ENCODE results near the gene PIGBOS1.

PIGBOS1 gene

DNA sequence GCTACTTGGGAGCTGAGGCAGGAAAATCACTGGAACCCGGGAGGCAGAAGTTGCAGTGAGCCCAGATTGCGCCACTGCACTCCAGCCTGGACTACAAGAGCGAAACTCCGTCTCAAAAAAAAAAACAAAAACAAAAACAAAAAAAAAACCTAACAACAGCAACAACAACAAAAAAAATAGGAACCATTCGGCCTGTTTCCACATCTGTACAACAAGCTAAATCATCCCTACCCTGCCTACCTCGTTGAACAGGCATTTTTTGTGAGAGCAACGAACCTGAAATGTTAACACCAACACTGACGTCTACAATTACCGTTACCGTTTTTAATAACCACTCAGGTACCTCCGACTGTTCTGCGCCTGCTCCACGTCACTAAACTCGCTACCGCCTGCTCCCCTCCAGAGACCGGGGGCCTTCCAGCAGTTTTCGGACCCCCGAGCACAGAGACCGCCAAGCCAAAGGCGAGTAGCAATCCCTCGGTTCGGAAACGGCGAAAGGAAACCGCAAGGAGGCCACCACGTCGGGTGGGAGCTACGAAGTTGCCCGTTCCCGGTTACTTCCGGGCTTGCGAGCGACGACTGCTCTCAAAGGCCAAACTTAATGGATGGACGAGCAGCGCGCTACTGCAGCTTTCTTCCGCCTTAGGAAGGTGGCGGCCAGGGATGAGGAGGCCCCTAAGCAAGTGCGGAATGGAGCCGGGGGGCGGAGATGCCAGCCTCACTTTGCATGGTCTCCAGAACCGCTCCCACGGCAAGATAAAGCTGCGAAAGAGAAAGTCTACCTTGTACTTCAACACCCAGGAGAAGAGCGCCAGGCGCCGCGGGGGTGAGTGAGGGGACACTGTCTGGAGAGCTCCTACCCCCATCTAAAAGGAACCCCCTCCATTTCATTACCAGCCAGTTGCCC is at the start of gene PIGBOS1, which contains the start of gene PIGB:
PIGBOS1 (minus strand) TSS at position 536 of the 907 bp plus-strand sequence. CDS start 1,331 bp downstream, outside the sequence.
PIGB (plus strand) TSS at position 635 of the 907 bp plus-strand sequence; CDS start at position 664, 29 bp downstream.
- intact Hi-C loops (cut with DNase I; ENCODE audit: low total_unique reads), result no loop called here
- DNase-seq, result peak; percentile 84 to 91
- peaks cover 0 to 37% (median 18%) of the 10 kb centered on the region in 4 donors for H3K4me1 ChIP-seq
- no peaks in the 10 kb centered on the region for H3K9me3 ChIP-seq
- H3K36me3 ChIP-seq, result peaks cover 0 to 1% (median 0%) of the 10 kb centered on the region in 3 donors
- TF ChIP-seq, protein P1, sequence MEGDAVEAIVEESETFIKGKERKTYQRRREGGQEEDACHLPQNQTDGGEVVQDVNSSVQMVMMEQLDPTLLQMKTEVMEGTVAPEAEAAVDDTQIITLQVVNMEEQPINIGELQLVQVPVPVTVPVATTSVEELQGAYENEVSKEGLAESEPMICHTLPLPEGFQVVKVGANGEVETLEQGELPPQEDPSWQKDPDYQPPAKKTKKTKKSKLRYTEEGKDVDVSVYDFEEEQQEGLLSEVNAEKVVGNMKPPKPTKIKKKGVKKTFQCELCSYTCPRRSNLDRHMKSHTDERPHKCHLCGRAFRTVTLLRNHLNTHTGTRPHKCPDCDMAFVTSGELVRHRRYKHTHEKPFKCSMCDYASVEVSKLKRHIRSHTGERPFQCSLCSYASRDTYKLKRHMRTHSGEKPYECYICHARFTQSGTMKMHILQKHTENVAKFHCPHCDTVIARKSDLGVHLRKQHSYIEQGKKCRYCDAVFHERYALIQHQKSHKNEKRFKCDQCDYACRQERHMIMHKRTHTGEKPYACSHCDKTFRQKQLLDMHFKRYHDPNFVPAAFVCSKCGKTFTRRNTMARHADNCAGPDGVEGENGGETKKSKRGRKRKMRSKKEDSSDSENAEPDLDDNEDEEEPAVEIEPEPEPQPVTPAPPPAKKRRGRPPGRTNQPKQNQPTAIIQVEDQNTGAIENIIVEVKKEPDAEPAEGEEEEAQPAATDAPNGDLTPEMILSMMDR (IDR thresholded peaks at IDR 0.05), result peak; percentile 10 to 22
- H3K27ac ChIP-seq, result peak within 1 kb of the TSS; percentile 81 to 89
- H3K4me3 ChIP-seq, result peak within 1 kb of the TSS; percentile 62 to 67
- H3K27me3 ChIP-seq, result no peaks in the 10 kb centered on the region

- no peak for DNase-seq
- TF ChIP-seq, protein P1 (IDR thresholded peaks at IDR 0.05), result no peak
- H3K4me1 ChIP-seq, result no peaks in the 10 kb centered on the region
- H3K9me3 ChIP-seq, result no peaks in the 10 kb centered on the region
- no peak overlapping the region for H3K4me3 ChIP-seq
- no peak overlapping the region for H3K27ac ChIP-seq
- intact Hi-C loops (cut with DNase I; ENCODE audit: low total_unique reads), result no loop called here
- H3K36me3 ChIP-seq, result peaks cover 33 to 68% (median 56%) of the 10 kb centered on the region in 3 donors
- no peaks in the 10 kb centered on the region for H3K27me3 ChIP-seq
Measured at GRCh38 chr15:55366981-55367380, 48.1 kb upstream of the PIGBOS1 start.

DNA sequence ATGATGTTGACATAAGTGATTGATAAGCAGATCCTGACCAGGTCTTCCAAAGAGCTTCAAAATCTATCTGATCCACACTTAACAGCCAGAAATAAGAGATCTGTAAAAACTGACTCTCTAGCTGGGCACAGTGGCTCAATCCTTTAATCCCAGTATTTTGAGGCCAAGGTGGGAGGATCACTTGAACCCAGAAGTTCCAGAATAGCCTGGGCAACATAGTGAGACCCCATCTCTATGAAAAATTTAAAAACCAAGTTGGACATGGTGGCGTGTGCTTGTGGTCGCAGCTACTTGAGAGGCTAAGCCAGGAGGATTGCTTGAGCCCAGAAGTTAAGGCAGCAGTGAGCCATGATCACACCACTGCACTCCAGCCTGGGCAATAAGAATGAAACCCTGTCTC is 43.7 kb upstream of the PIGBOS1 start:
- DNase-seq, result no peak
- H3K36me3 ChIP-seq, result peaks cover 12 to 56% (median 31%) of the 10 kb centered on the region in 3 donors
- no peak overlapping the region for H3K4me3 ChIP-seq
- TF ChIP-seq, protein P1 (IDR thresholded peaks at IDR 0.05), result no peak
- no peaks in the 10 kb centered on the region for H3K9me3 ChIP-seq
- H3K27ac ChIP-seq, result no peak overlapping the region
- intact Hi-C loops (cut with DNase I; ENCODE audit: low total_unique reads), result no loop called here
- H3K4me1 ChIP-seq, result peaks cover 0 to 11% (median 0%) of the 10 kb centered on the region in 4 donors
- no peaks in the 10 kb centered on the region for H3K27me3 ChIP-seq

GRCh38 chr15:55361048-55361447 is 42.1 kb upstream of the PIGBOS1 start:
- peaks cover 0 to 11% (median 0%) of the 10 kb centered on the region in 4 donors for H3K4me1 ChIP-seq
- DNase-seq, result no peak
- H3K36me3 ChIP-seq, result peaks cover 10 to 63% (median 36%) of the 10 kb centered on the region in 3 donors
- intact Hi-C loops (cut with DNase I; ENCODE audit: low total_unique reads), result no loop called here
- H3K27me3 ChIP-seq, result no peaks in the 10 kb centered on the region
- H3K9me3 ChIP-seq, result no peaks in the 10 kb centered on the region
- no peak overlapping the region for H3K4me3 ChIP-seq
- TF ChIP-seq, protein P1 (IDR thresholded peaks at IDR 0.05), result no peak
- no peak overlapping the region for H3K27ac ChIP-seq

GRCh38 chr15:55360256-55360655 is 41.3 kb upstream of the PIGBOS1 start:
- Histone ChIP-seq H3K4me3 (no peak overlapping the region), H3K27me3 (no peaks in the 10 kb centered on the region), H3K4me1 (peaks cover 0 to 11% (median 0%) of the 10 kb centered on the region in 4 donors), H3K36me3 (peaks cover 18 to 63% (median 44%) of the 10 kb centered on the region in 3 donors), H3K9me3 (no peaks in the 10 kb centered on the region), H3K27ac (peak overlapping the region in 1 of 2 donors; percentile 45)
- intact Hi-C loops (cut with DNase I; ENCODE audit: low total_unique reads), result no loop called here
- TF ChIP-seq, protein P1 (IDR thresholded peaks at IDR 0.05), result no peak
- no peak for DNase-seq

Measured in tibial artery (tissue), 4 donors.